Renal cortical epithelial cell (primary cell): ENCODE data around the gene ZC3HAV1L. TPM values are rescaled to one million over a fixed set of nuclear protein-coding genes. Genes with fewer than 3 reads are reported as not detected.
"Not testable (repeated sequence)": the region's sequence is repeated elsewhere in the genome, so short reads cannot be mapped to it uniquely, and the experiment has no call there.

ENCODE experiments used
- DNase-seq: peaks from one replicate; pipeline ENCODE4 v3.0.0-alpha.2; 2011; ENCODE audit warnings: low read depth
- total RNA-seq: library from RNA; depleted of rRNA; stranded (reverse); fragments of >200 nt; gene quantifications from 2 replicates; pipeline ENCODE4 v1.2.3, GENCODE V29; 2014

The ZC3HAV1L gene
- total RNA-seq, 1 donor from 2014 or later = 34.9 TPM

GRCh38 chr7:139018910-139019309 is 16.9 kb downstream of the ZC3HAV1L start:
- DNase-seq = no peak

DNA sequence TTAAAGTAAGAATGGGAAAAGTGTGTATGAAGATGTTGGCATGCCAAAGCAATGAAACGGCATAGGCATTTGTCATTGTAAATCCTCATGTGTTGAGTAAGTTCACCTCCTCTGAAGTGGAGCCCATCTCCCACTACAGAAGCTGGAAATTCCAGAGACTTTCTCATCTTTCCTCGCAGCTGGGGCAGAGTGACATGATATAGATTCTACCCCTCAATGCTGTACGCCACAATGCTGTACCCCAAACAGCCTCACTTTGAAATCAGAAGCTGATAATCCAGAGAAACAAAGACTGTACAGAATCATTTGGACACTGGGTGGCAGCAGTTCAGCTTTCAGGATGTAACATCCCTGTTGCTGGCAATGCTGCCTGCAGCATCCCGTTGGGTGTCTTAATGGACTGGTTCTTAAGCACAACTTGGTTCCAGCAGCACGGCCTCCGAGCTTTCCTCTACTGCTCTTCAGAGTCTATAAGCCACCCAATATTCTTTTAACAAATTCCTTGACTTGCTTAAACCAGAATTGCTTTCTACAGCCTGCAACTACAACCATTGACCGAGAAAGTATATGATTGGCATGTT is 18.8 kb downstream of the ZC3HAV1L start:
- DNase-seq = peak; percentile 67

- DNase-seq = no peak
Measured at GRCh38 chr7:139011373-139011772, 24.5 kb downstream of the ZC3HAV1L start.

DNA sequence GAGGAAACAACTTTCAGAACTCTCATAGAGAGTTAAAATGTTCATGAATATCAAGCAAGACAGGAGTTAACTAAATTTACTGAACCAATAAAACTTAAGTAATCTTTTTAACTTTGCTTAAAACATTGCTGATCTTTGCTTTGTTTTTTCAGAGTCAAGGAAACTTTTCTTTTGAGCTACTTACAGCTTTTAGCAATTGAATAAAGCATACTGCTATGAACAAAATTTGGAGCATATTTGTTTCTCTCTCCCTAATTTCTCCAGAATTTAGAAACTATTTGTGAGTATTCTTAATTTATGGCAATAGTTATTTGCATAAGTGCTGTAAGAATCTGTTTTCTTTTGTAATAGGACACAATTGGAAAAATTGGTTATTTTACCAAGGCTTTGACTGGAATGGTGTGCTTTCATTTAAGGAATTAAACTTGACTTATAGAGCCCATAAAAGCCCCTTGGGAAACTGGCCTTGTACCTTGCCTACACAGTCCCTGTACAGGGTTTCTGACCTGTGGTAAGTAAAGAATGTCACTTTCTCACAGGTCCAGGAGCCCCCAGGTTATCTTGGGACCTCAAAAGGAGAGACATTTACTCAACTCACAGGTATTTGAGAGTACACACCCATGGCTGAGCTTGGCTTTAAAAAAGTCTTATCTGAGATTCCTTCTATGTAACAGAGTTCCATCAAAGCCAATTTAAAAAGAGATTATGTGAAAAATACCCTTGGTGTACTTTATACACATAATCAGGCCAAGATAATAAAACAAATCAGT is 31.3 kb downstream of the ZC3HAV1L start:
- DNase-seq = no peak

GRCh38 chr7:138999414-138999813 is 36.4 kb downstream of the ZC3HAV1L start:
- no peak for DNase-seq

DNA sequence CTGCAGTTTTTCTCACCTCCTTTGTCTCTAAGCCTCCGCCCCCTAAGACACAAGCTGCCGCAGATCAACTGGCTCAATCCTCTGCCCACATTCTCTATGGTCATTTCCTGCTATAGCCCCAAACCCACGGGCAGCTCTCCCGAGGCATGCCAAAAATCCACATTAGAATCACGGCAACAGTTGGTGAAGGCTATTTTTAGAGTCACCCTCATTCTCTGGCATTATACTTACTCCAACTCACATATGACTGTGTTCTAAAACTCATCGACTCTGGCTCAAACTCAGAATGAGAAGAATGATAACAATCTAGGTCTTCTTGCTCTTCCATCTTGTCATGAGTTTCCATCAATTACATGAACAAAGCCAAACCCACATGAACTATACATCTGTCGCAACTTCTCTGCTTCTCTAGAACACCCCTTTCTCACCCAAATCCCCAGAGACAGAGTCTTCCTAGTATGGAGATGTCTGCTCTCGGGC is 43.8 kb downstream of the ZC3HAV1L start:
- no peak for DNase-seq

GRCh38 chr7:138987686-138988085 is 48.2 kb downstream of the ZC3HAV1L start:
- DNase-seq = no peak

- DNase-seq = no peak
Measured at GRCh38 chr7:138982204-138982623, 53.6 kb downstream of the ZC3HAV1L start.

GRCh38 chr7:138981332-138982203 is 54.3 kb downstream of the ZC3HAV1L start, which contains the start of gene KIAA1549:
KIAA1549 (minus strand) TSS chr7:138981389; CDS start chr7:138981269, 120 bp downstream.
- no peak for DNase-seq

- DNase-seq = no peak
Measured at GRCh38 chr7:138980563-138981291, 55.1 kb downstream of the ZC3HAV1L start.

DNA sequence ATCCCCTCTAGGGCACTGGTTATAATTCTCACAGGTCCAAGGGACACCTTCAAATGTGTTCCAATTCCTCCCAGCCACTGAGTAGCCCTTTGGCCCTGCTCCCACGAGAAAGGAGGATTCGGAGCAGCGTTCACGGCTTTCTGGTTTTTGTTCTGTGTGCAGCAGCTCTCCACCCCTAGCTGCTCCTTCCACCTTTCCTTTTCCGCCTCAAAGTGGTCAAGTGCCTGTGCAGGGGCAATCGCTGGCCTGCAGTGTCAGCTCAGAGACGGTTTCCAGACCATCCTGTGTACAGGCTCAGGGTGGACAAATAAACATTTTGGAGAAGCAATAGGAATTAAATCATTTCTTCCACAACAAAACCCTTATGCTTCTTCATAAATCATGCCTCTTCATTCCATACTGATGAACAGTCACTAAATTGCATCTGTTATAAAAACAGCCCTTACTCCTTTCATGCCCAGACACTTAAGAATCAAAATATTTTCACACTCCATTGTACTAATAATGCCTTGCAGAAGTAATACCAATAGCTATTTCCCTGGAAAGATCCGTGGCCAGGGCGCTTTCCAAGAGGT is 55.8 kb downstream of the ZC3HAV1L start:
- no peak for DNase-seq

DNA sequence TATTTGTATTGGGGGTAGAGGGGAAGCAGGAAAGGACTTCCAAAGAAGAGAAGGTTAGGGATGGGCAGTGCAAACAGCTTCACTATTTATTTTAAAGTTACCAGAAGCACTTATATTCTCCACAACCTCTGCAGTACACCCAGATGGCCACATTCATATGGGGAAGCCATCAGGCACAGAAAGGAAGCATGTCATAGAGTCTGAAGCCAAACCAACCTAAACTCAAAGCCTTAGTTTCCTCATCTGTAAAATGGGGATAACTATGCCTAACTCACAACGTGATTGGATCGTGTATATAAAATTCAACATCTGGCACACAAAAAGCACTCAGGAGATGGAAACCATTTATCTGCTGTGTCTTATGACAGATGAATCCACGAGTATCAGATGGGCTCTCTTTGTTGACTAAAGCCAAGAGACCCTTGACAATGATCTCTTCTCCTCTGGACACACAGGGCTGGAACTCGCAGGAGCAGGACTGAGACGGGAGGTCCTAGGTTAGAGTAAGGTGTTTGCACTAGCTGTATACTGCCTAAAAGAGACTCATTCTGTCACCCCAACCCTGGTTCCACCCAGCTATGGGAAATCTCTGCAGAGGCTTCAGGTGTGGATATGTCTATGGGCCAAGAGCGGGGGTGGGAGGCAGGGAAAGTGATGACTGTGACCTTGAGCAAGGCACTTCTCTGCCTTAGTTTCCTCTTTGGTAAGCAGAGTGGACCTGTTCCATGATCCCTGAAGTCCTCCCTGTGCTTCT is 56.4 kb downstream of the ZC3HAV1L start:
- DNase-seq = peak; percentile 13

DNA sequence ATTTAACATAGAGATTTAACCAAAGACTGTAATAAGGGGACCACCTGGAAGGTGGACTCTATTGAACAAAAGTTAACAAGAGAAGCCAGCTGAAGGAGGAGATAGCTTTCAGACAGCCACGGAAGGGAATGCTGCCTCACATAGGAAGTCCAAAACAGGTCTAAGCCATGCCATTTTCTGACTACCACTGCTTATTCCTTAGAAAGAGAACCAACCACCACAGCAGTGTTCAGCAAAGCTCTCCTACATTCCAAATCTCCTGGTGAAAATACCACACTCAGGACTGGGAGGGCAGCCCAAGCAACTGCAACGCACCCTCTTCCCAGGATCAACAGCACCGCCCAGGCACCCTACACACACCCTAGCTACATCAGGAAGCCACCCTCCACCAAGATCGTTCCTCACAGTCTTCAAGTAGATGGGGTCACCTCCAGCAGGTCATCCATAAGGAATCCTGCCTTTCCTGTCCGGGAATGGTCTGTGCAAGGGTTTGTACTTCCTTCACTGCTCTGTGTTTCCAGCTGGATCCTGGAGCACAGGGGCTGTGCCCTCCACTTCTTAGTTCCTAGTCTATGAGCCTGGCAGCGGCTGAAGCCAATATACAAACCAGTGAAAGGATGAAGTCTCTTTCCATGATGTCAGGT is 57.2 kb downstream of the ZC3HAV1L start:
- no peak for DNase-seq

DNA sequence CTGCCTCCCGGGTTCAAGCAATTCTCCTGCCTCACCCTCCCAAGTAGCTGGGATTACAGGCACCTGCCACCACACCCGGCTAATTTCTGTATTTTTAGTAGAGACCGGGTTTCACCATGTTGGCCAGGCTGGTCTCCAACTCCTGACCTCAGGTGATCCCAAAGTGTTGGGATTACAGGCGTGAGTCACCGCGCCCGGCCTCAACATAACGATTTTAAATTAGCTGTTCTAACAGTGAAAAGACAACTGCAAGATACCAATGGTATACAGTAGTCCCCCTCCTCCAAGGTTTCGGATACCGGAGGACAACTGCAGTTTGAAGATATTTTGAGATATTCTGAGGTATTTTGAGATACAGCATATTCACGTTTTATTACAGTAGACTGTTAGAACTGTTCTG is 59.7 kb downstream of the ZC3HAV1L start:
- DNase-seq = not testable (repeated sequence)

Other genes starting within 250 kb of the ZC3HAV1L start
- gene TMEM213, start 238.0 kb downstream of the ZC3HAV1L start, total RNA-seq = 1.2 TPM in 1 of 2 replicates, not detected in the other
- gene ATP6V0A4, start 237.8 kb downstream of the ZC3HAV1L start, total RNA-seq = 1.9 and 11.5 TPM in 2 replicates
- 1.0 and 10.1 TPM in 2 replicates for gene KIAA1549, start 54.7 kb downstream of the ZC3HAV1L start, total RNA-seq
- 38.7 and 68.5 TPM in 2 replicates for gene ZC3HAV1, start 73.7 kb upstream of the ZC3HAV1L start, total RNA-seq
- 3.8 and 13.4 TPM in 2 replicates for gene UBN2, start 195.2 kb upstream of the ZC3HAV1L start, total RNA-seq